GM18520 (cell line): Measurements from ENCODE around the gene PLEKHA7.

Experiments
- ATAC-seq: cut with Tn5 transposase; IDR thresholded peaks from one replicate; pipeline ENCODE4 v1.9.1; 2021; ENCODE audit not compliant: unreplicated experiment

PLEKHA7 gene

DNA sequence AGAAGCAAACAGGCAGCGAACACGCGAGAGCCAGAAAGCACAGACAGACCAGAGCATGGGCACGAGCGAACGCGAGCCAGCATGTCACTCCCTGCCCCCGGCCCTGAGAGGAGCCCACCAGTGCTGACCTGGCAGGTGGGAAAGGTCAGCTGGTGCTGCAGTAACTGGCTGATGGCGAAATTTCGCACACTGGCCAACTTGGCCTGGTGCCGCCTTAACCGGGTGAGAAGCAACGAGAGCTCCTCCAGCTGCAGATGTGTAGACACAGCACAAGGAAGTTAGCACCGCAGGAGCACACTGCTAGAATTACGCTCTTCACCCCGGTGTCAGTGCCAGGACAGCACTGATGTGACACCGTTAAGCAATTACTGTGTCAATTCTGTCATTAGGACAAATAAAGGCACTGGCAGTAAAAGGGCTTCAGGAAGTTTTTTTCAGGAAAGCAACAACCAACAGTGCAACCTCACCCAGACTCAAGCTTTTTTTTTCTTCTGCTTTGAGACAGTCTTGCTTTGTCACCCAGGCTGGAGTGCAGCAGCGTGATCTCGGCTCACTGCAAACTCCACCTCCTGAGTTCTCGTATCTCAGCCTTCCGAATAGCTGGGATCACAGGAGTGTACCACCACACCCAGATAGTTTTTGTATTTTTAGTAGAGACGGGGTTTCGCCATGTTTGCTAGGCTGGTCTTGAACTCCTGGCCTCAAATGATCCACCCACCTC lies 199.0 kb downstream of the PLEKHA7 start:
- no peak for ATAC-seq

GRCh38 chr11:16814410-16815046 lies 199.7 kb downstream of the PLEKHA7 start:
- no peak for ATAC-seq

- no peak for ATAC-seq
Measured at GRCh38 chr11:16813126-16813525, 201.1 kb downstream of the PLEKHA7 start.

DNA sequence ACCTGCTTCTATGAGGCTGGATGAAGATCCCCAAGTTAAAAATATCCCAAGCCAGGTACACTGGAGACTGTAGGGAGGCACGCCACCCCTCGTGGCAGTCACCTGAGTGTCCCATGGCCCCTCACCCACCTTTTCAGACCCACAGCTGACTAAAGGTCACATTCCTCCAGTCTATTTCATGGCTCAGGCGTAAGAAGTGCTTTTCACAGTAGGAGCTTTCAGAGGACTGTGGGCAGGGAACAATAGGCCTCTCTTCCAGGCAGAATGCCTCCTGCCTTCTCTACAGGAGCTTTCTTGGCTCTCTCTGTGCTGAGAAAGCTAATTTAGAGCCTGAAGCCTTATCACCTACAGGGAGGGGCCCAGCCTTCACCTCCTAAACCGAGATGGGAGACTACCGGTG lies 201.9 kb downstream of the PLEKHA7 start:
- no peak for ATAC-seq

DNA sequence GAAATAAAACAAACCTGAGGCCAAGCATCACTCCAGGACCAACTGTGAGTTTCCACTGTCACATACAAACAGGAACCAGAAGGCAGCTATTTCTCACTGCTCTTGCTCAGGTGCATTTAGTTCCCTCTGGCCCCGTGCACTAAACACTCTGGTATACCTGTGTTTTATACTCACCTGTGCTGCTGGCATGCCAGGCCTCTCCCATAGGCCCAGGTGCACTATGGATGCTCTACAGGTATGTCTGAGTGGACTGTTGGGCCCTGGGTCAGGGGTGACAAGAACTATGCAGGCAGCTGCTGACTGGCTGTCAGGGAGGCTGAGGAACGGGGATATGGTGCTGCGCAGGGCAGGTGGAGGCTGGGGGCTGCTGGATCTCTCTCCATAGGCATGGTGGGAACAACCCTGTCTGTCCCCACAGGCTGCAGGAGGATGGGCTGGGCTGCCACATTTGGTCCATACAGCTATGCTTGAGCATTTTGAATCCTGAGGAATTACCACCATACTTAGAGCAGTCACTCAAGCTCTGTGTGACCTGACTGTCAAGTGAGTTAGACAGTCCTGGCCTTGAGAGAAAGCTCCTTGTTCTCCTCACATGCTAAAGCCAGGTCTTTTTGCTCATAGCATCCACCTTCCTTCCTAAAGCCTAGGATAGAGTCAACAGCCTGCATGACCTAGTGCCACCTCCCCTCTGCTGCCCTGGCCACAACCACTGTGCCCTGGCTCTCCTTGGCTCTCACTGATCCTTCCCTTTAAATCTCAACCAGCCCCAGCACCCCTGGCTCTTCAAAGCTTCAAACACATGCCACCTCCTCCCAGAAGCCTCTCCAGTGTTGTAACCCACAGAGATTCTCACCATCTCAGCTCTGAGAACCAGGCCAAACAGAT lies 202.8 kb downstream of the PLEKHA7 start:
- ATAC-seq = no peak

GRCh38 chr11:16809886-16810668 lies 204.1 kb downstream of the PLEKHA7 start:
- no peak for ATAC-seq

- ATAC-seq = no peak
Measured at GRCh38 chr11:16807306-16807705, 206.9 kb downstream of the PLEKHA7 start.

GRCh38 chr11:16806791-16807190 lies 207.4 kb downstream of the PLEKHA7 start:
- no peak for ATAC-seq

GRCh38 chr11:16805938-16806337 lies 208.3 kb downstream of the PLEKHA7 start:
- ATAC-seq = no peak

GRCh38 chr11:16804104-16804947 lies 209.9 kb downstream of the PLEKHA7 start:
- no peak for ATAC-seq

DNA sequence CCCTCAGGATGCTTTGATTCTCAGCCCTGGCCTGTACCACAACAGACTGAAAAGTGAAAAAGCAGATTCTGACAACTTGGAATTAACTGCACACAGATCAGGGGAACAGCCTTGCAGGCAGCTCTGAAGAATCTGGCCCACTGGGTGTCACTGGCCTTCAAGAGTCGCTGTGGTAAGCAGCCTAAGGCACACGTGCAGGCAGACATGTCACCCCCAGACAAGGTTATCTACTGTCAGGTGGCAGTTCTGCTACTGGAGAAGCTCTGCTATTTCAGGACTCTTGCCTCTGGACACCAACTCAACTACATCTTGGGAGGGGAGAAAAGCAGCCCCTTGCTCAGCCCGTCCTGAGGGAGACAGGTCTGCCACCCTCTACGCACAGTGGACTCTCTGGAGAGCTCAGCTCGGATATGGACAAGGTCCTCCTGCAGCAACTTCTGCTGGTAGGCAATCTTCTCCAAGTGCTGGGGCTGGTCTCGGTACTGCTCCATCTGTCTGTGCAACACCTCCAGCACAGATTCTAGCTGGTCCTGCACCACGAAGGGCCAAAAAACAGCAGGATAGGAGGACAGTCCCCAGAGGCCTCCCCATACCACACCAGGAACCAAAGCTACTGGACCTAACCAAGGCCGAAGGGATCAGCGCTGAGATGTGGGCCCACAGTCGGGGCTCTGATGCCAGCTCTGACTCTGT lies 212.8 kb downstream of the PLEKHA7 start:
- no peak for ATAC-seq

DNA sequence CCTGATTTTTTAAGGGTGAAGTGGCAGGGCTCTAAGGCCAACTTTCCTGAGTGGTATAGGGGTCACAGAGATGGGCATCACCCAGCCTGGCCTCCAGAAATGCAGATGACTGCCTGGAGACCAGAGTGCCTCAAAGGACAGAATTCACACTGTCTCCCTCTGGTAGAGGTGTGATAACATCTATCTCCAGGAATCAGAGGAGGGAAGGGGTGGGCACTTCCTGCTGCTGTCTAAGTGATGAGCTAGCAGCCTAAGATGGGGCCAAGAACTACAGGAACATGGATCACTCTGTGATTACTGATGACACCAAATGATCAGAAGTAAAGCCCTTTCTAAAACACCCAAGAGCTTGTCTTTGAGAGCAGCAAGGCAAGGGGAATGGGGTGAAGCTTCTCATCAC lies 213.8 kb downstream of the PLEKHA7 start:
- ATAC-seq = no peak

- ATAC-seq = no peak
Measured at GRCh38 chr11:16799890-16800289, 214.3 kb downstream of the PLEKHA7 start.

DNA sequence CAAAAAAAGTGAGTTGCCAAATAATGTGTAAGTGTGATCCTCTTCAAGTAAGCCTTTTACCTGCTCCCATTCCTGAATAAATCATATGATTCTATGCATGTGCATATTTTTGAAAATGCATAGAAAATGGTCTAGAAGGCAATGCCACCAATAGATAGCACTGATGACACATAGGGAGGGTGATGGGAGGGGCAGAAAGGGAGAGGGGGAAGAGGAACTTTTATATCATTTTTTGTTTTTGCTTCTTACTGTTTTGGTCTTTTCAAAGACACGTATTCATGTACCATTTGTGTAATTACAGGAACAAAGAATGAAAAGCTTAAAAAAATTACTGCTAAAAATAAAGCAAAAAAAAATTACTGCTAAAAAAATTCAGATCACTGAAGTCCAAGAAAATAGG lies 215.0 kb downstream of the PLEKHA7 start:
- no peak for ATAC-seq

GRCh38 chr11:16797776-16798175 lies 216.4 kb downstream of the PLEKHA7 start:
- no peak for ATAC-seq

DNA sequence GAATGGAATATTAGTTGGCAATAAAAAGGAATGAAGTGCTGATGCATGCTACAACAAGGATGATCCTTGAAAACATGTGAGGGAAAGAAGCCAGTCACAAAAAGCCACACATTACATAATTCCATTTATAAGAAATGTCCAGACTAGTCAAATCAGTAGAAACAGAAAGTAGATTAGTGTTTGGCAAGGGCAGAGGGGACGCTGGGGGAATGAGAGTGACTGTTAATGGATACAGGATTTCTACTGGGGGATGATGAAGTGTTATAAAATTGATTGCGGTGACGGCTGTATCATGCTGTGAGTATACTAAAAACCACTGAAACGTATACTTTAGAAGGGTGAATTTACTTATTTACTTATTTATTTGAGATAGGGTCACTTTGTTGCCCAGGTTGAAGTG lies 217.9 kb downstream of the PLEKHA7 start:
- ATAC-seq = no peak

GRCh38 chr11:16795146-16795545 lies 219.1 kb downstream of the PLEKHA7 start:
- ATAC-seq = no peak

DNA sequence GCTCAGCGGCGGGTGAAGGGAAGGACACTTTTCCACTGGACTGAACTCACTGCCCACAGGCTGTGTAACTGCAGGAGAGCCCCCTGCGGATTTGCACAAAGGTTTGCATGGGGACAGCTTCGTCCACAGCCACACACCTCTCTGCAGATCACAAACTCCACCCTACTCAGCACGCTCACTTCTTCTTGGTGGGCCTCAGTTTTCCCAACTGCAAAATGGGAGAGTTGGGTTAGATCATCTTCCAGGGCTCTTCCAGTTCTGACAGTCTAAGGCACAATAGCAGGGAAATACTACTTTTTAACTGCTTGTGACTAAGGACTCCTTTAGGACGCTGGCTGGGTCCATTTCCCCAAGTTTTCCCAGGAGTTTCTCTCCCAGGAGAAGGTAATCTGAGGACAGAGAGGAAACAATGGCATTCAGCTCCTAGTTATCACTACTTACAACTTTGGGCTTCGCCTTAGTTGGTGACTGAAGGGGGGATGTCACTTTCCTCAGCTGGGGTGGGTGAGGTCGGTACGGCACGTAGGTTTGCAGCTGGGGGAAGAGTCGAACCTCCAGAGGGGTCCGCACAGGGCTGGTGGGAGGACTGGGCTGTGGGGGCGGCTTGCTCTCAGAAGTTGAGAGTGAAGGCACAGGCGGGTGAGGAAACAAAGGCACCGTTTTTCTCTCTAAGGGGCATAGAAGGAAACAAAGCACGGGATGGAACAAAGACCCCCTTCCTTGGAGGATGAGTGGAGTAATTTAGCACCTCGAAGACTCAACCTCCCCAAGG lies 220.0 kb downstream of the PLEKHA7 start:
- ATAC-seq = no peak

GRCh38 chr11:16793511-16793910 lies 220.7 kb downstream of the PLEKHA7 start:
- ATAC-seq = no peak
